Hepatocyte (in vitro differentiated cells): ENCODE data around the gene NUP54. TPM values are rescaled to one million over a fixed set of nuclear protein-coding genes. Genes with fewer than 3 reads are reported as not detected.

Experiments
- DNase-seq: peaks from one replicate; pipeline ENCODE4 v3.0.0-alpha.2; 2016; ENCODE audit warnings: low spot score
- H2AFZ ChIP-seq: fragments of 200-600 bp; sonication (generic); 2 replicates; pipeline ENCODE4 v1.6.0; 2016; ENCODE audit warnings: antibody characterized with exemption, mild to moderate bottlenecking
- H3K27ac ChIP-seq: fragments of 200-600 bp; sonication (generic); 2 replicates; pipeline ENCODE4 v1.5.1; 2016; ENCODE audit warnings: mild to moderate bottlenecking
- H3K27me3 ChIP-seq: fragments of 200-600 bp; sonication (generic); 2 replicates; pipeline ENCODE4 v1.6.1; 2016
- H3K36me3 ChIP-seq: fragments of 200-600 bp; sonication (generic); replicated peaks from 2 replicates; pipeline ENCODE4 v1.5.1; 2016; ENCODE audit warnings: low read depth; ENCODE audit not compliant: insufficient read depth
- H3K4me1 ChIP-seq: fragments of 200-600 bp; sonication (generic); 2 replicates; pipeline ENCODE4 v1.5.1; 2016; ENCODE audit warnings: mild to moderate bottlenecking, moderate library complexity; ENCODE audit not compliant: insufficient read depth
- H3K4me2 ChIP-seq: fragments of 200-600 bp; sonication (generic); 2 replicates; pipeline ENCODE4 v1.6.0; 2016
- H3K4me3 ChIP-seq: fragments of 200-600 bp; sonication (generic); 2 replicates; pipeline ENCODE4 v1.5.1; 2016; ENCODE audit warnings: mild to moderate bottlenecking
- H3K79me2 ChIP-seq: fragments of 200-600 bp; sonication (generic); 2 replicates; pipeline ENCODE4 v1.6.0; 2017; ENCODE audit warnings: mild to moderate bottlenecking
- H3K9me2 ChIP-seq: fragments of 200-600 bp; sonication (generic); replicated peaks from 2 replicates; pipeline ENCODE4 v1.6.0; 2017; ENCODE audit warnings: mild to moderate bottlenecking; ENCODE audit not compliant: insufficient read depth
- H3K9me3 ChIP-seq: fragments of 200-600 bp; sonication (generic); 2 replicates; pipeline ENCODE4 v1.5.1; 2016; ENCODE audit warnings: low read depth, mild to moderate bottlenecking
- H4K20me1 ChIP-seq: fragments of 200-600 bp; sonication (generic); 2 replicates; pipeline ENCODE4 v1.6.0; 2016; ENCODE audit warnings: mild to moderate bottlenecking; ENCODE audit not compliant: insufficient read depth, poor library complexity, severe bottlenecking
- EZH2 ChIP-seq: fragments of 200-600 bp; sonication (generic); IDR thresholded peaks from 2 replicates; pipeline ENCODE4 v1.6.1; 2016; ENCODE audit warnings: antibody characterized with exemption, mild to moderate bottlenecking, borderline replicate concordance
- EZH2phosphoT487 ChIP-seq: fragments of 200-600 bp; sonication (generic); IDR thresholded peaks from one replicate; pipeline ENCODE4 v1.6.1; 2018; ENCODE audit warnings: antibody characterized with exemption, mild to moderate bottlenecking, low read depth, moderate library complexity; ENCODE audit not compliant: unreplicated experiment, severe bottlenecking
- WGBS: methylation state at CpG from one replicate; pipeline ENCODE4 v1.1.6; 2016; ENCODE audit warnings: low lambda C conversion rate; ENCODE audit errors: missing lambda C conversion rate; 5-methylcytosine and 5-hydroxymethylcytosine counted together
- polyA plus RNA-seq: library from polyadenylated mRNA; unstranded; fragments of >200 nt; fragmentation: Nextera tagmentation; extraction: Ambion mirVana; gene quantifications from 2 replicates; pipeline ENCODE4 v1.2.1, GENCODE V29; 2016
- total RNA-seq: library from RNA; depleted of rRNA; stranded (reverse); fragments of >200 nt; gene quantifications from 2 replicates; pipeline ENCODE4 v1.2.3, GENCODE V29; 2014
- TF ChIP-seq, protein P1 (sequence below): fragments of 200-600 bp; sonication (generic); IDR thresholded peaks from 2 replicates; pipeline ENCODE4 v1.5.1; 2016; ENCODE audit warnings: antibody characterized with exemption, mild to moderate bottlenecking; ENCODE audit not compliant: poor library complexity

Gene NUP54
- total and polyA plus RNA-seq, 2 experiments from 2014 or later: 20.6 to 40.9 TPM

DNA sequence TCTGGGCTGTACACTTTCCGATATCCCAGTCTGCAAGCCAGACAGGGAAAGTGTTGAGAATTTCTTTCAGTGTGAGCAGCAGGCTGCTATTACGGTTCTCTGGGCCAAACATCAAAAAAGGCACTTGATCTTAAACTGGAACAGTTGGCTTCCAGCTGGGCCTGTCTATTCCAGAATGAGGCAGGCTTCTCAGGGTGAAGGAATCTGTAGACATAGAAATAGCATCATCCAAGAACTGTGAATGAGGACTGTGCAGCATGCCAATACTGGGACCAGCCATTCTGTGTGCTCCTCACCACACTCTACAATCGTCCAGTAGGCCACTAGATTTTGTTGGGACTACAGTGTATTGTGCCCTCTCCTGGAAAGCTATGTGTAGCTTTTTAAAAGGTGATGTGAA lies 42.5 kb downstream of the NUP54 start:
- no peak for TF ChIP-seq EZH2phosphoT487
- Histone ChIP-seq H3K4me2 (no peak overlapping the region), H4K20me1 (no peaks in the 10 kb centered on the region), H3K27me3 (no peaks in the 10 kb centered on the region), H3K79me2 (no peaks in the 10 kb centered on the region), H3K4me1 (no peaks in the 10 kb centered on the region), H3K9me3 (no peaks in the 10 kb centered on the region), H3K27ac (no peak overlapping the region), H3K4me3 (no peak overlapping the region), H2AFZ (no peak overlapping the region), H3K9me2 (no peaks in the 10 kb centered on the region), H3K36me3 (no peaks in the 10 kb centered on the region)
- DNase-seq: no peak
- WGBS: 83% methylated on average over 3 of the region's 3 CpGs

DNA sequence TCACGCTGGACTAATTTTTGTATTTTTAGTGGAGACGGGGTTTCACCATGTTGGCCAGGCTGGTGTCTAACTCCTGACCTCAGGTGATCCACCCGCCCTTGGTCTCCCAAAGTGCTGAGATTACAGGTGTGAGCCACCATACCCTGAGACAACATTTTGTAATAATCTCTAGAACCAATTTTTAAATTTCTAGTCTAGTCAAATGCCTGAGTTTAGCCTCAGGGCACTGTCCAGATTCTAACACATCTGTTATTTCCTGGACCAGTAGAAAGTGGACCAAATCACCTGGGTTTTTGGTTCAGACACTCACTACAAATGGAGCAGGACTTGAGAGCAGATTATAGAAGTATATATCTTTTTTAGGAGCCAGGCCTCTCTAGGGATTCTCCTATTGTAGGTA lies 52.1 kb downstream of the NUP54 start:
- WGBS: 92% methylated on average over 3 of the region's 3 CpGs
- Histone ChIP-seq H3K27me3 (no peaks in the 10 kb centered on the region), H3K4me3 (no peak overlapping the region), H3K36me3 (no peaks in the 10 kb centered on the region), H3K4me2 (no peak overlapping the region), H3K4me1 (no peaks in the 10 kb centered on the region), H3K79me2 (no peaks in the 10 kb centered on the region), H3K27ac (no peak overlapping the region), H4K20me1 (no peaks in the 10 kb centered on the region), H2AFZ (no peak overlapping the region), H3K9me3 (no peaks in the 10 kb centered on the region), H3K9me2 (no peaks in the 10 kb centered on the region)
- TF ChIP-seq, protein P1, sequence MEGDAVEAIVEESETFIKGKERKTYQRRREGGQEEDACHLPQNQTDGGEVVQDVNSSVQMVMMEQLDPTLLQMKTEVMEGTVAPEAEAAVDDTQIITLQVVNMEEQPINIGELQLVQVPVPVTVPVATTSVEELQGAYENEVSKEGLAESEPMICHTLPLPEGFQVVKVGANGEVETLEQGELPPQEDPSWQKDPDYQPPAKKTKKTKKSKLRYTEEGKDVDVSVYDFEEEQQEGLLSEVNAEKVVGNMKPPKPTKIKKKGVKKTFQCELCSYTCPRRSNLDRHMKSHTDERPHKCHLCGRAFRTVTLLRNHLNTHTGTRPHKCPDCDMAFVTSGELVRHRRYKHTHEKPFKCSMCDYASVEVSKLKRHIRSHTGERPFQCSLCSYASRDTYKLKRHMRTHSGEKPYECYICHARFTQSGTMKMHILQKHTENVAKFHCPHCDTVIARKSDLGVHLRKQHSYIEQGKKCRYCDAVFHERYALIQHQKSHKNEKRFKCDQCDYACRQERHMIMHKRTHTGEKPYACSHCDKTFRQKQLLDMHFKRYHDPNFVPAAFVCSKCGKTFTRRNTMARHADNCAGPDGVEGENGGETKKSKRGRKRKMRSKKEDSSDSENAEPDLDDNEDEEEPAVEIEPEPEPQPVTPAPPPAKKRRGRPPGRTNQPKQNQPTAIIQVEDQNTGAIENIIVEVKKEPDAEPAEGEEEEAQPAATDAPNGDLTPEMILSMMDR: no peak
- TF ChIP-seq EZH2phosphoT487 (no peak), EZH2 (no peak)
- no peak for DNase-seq

DNA sequence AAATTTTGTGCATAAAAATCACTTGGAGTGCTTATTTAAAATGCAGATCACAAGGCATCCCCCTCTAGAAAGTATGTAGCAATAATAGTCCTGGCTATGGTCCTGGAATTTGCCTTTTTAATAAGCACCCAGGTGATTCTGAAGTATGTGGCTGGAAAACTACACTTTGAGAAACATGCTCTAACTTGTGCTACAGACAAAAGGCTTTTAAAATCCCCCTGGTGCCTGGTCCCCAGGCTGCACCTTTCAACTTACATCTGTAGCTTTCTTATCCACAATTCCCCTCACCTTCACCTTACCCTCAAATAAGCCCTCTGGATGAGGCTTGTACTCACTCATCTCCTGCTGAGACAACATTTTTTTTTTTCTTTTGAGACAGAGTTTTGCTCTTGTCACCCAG lies 52.6 kb downstream of the NUP54 start:
- H3K27me3 ChIP-seq: no peaks in the 10 kb centered on the region
- no peaks in the 10 kb centered on the region for H4K20me1 ChIP-seq
- DNase-seq: no peak
- no peak overlapping the region for H3K4me2 ChIP-seq
- no peaks in the 10 kb centered on the region for H3K9me3 ChIP-seq
- no peaks in the 10 kb centered on the region for H3K4me1 ChIP-seq
- no peaks in the 10 kb centered on the region for H3K36me3 ChIP-seq
- no peak overlapping the region for H2AFZ ChIP-seq
- TF ChIP-seq EZH2 (no peak), EZH2phosphoT487 (no peak)
- TF ChIP-seq, protein P1: no peak
- H3K79me2 ChIP-seq: no peaks in the 10 kb centered on the region
- H3K9me2 ChIP-seq: no peaks in the 10 kb centered on the region
- H3K4me3 ChIP-seq: no peak overlapping the region
- no peak overlapping the region for H3K27ac ChIP-seq

DNA sequence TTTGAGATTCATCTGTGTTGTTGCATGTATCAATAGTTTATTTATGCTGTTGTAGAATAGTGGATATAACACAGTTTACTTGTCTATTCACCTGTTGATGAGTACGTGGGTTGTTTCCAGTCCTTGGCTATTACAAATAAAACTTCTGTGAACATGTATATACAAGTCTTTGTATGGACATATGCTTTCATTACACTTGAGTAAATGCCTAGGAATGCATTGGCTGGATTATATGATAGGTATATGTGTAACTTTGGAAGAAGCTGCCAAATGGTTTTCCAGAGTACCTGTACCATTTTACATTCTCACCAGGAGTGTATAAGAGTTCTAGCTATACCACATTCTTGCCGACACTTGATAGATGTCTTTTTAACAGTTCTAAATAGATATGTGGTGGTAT lies 57.1 kb downstream of the NUP54 start:
- WGBS: 88% methylated on average over 2 of the region's 2 CpGs
- H3K4me2 ChIP-seq: no peak overlapping the region

More for the DNA sequence above, 57.1 kb downstream of the NUP54 start:
- Histone ChIP-seq H3K27me3 (no peaks in the 10 kb centered on the region), H2AFZ (no peak overlapping the region), H3K9me2 (no peaks in the 10 kb centered on the region), H3K9me3 (no peaks in the 10 kb centered on the region), H3K27ac (no peak overlapping the region), H4K20me1 (no peaks in the 10 kb centered on the region), H3K36me3 (no peaks in the 10 kb centered on the region), H3K79me2 (no peaks in the 10 kb centered on the region), H3K4me3 (no peak overlapping the region), H3K4me1 (no peaks in the 10 kb centered on the region)
- TF ChIP-seq EZH2 (no peak), EZH2phosphoT487 (no peak)
- TF ChIP-seq, protein P1: no peak
- DNase-seq: no peak
